Mesothelial cell of epicardium (in vitro differentiated cells): ENCODE data around the gene SLC16A11. TPM values are rescaled to one million over a fixed set of nuclear protein-coding genes. Genes with fewer than 3 reads are reported as not detected.
A peak's percentile ranks its signal among the peaks of the same experiment; 100 is the strongest.

Experiments
- DNase-seq, 2 experiments: peaks; one replicate each; pipeline ENCODE4 v3.0.0; 2021; ENCODE audit warnings: low spot score in 2 of 2; ENCODE audit not compliant: unreplicated experiment in 2 of 2
- H3K27ac Mint-ChIP-seq: 2 replicates; pipeline ENCODE4 v1.8.0; 2021; ENCODE audit warnings: mixed read lengths
- H3K27me3 Mint-ChIP-seq: 2 replicates; pipeline ENCODE4 v1.8.0; 2021; ENCODE audit warnings: low read depth, mixed read lengths
- H3K36me3 Mint-ChIP-seq: 2 replicates; pipeline ENCODE4 v1.8.0; 2021; ENCODE audit warnings: mixed read lengths
- H3K4me1 Mint-ChIP-seq: 2 replicates; pipeline ENCODE4 v1.8.0; 2021; ENCODE audit warnings: mixed read lengths
- H3K4me3 Mint-ChIP-seq: 2 replicates; pipeline ENCODE4 v1.8.0; 2021; ENCODE audit warnings: mild to moderate bottlenecking, moderate library complexity, mixed read lengths
- H3K9me3 Mint-ChIP-seq: 2 replicates; pipeline ENCODE4 v1.8.0; 2021; ENCODE audit warnings: mixed read lengths
- CTCF ChIP-seq: fragments of 200-600 bp; sonication (generic); IDR thresholded peaks from one replicate; pipeline ENCODE4 v1.5.0; 2021; ENCODE audit warnings: antibody characterized with exemption; ENCODE audit not compliant: unreplicated experiment
- total RNA-seq: library from RNA; stranded (reverse); gene quantifications from 3 replicates; pipeline ENCODE4 v1.2.1, GENCODE V29; 2021

Gene SLC16A11
- total RNA-seq, 1 donor from 2014 or later = 5.1 TPM

DNA sequence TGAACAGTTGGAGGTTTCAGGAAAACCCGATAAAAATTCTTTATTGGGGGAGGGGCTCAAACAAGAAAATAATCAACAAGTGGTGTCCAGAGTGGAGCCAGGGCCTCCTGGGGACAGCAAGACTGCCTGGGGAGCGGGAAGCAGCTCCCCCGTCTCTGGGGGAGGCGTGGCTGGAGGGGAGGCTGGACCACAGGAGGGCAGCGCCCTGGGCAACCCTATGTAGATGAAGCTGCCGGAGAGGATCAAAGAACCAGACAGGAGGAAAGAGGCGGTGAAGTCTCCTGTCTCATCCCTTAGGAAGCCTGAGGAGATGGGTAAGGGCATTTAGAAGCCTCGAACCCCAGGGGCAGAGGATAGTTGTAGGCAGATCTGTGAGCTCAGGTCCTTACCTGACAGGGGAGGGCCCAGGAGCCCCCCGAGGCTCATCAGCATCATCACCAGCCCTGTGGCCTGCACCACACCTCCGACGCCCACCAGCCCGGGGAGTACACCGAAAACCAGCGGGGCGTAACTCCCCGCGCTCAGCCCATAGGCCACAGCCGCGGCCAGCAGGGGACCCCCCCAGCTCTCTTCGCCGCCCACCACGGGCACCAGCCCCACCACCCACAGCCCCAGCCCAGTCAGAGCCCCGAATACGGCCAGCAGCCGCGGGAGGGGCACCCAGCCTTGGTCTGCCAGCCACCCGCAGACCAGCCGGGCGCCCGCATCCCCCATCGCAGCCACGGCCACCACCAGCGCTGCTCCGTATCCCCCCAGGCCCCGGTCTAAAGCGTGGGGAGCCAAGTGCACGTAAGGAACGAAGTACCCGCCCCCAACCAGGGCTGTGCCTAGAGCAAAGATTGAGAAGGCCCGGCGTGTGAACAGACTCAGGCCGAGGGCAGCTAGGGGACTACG lies 2.0 kb downstream of the SLC16A11 start:
- no peaks in the 10 kb centered on the region for H3K9me3 Mint-ChIP-seq
- peak overlapping the region; percentile 66 for H3K4me3 Mint-ChIP-seq
- TF ChIP-seq CTCF = no peak
- DNase-seq = peak in 1 of 2 experiments; percentile 51
- H3K4me1 Mint-ChIP-seq = peaks cover 38% of the 10 kb centered on the region
- H3K36me3 Mint-ChIP-seq = no peaks in the 10 kb centered on the region
- H3K27ac Mint-ChIP-seq = peak overlapping the region; percentile 59
- peaks cover 25% of the 10 kb centered on the region for H3K27me3 Mint-ChIP-seq

- Mint-ChIP-seq H3K4me1 (peaks cover 36% of the 10 kb centered on the region), H3K27ac (no peak overlapping the region), H3K4me3 (no peak overlapping the region), H3K9me3 (no peaks in the 10 kb centered on the region), H3K36me3 (no peaks in the 10 kb centered on the region), H3K27me3 (peaks cover 22% of the 10 kb centered on the region)
- TF ChIP-seq CTCF = no peak
- no peak for DNase-seq
Observed at GRCh38 chr17:7039832-7040231, 4.1 kb downstream of the SLC16A11 start.

GRCh38 chr17:7038025-7038862 lies 5.6 kb downstream of the SLC16A11 start:
- peaks cover 16% of the 10 kb centered on the region for H3K27me3 Mint-ChIP-seq
- H3K9me3 Mint-ChIP-seq = no peaks in the 10 kb centered on the region
- no peak for DNase-seq
- H3K27ac Mint-ChIP-seq = no peak overlapping the region
- TF ChIP-seq CTCF = no peak
- H3K4me3 Mint-ChIP-seq = peak overlapping the region; percentile 24
- peaks cover 33% of the 10 kb centered on the region for H3K4me1 Mint-ChIP-seq
- no peaks in the 10 kb centered on the region for H3K36me3 Mint-ChIP-seq

DNA sequence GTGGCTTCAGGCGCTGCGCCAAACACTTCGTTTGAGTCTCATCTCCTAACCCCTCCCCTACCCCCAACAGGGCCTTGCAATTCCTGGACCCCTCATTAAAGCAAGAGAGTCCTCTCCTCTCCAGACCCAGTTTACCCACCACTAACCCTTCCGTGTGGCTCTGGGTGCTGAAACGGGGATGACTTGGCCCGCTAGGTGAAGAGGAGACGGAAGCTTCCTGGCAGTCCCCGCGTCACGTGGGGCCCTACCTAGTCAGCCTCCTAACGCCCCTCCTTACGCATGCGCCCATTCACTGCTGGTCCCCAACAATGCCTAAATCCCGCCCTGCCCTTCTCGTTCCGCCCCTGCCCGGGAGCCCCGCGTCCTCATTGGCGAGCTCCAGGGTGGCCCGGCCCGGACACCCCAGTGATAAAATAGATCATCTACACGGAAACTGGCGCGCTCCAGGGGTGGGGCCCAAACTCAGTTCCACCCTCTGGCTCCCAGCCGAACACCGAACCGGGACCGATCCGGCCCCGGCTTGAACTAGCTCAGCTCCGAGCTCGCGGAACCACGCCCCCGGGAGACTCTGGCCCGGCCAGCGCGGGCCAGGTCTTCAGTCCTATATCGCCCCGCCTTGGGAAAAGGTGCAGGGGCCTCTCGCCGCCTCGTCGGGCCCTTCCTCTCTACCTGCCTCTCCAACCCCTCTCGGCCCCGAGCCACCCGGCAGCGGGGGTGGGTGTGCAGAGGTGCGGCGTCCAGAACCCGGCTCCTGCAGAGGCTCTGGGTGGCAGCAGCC lies 8.1 kb downstream of the SLC16A11 start, which contains the start of gene SLC16A13:
Gene SLC16A13 (plus strand): TSS at position 425 of the 778 bp plus-strand sequence. CDS start 368 bp downstream, outside the sequence.
- Mint-ChIP-seq H3K4me3 (peak within 1 kb of the TSS; percentile 84), H3K36me3 (no peaks in the 10 kb centered on the region), H3K9me3 (no peaks in the 10 kb centered on the region), H3K27ac (peak within 1 kb of the TSS; percentile 89), H3K4me1 (peaks cover 20% of the 10 kb centered on the region), H3K27me3 (no peaks in the 10 kb centered on the region)
- peak; percentile 90 to 92 for DNase-seq
- no peak for TF ChIP-seq CTCF

- H3K4me1 Mint-ChIP-seq = peaks cover 20% of the 10 kb centered on the region
- DNase-seq = no peak
- H3K27me3 Mint-ChIP-seq = no peaks in the 10 kb centered on the region
- H3K36me3 Mint-ChIP-seq = no peaks in the 10 kb centered on the region
- H3K4me3 Mint-ChIP-seq = peak overlapping the region; percentile 84
- no peaks in the 10 kb centered on the region for H3K9me3 Mint-ChIP-seq
- no peak for TF ChIP-seq CTCF
- peak overlapping the region; percentile 89 for H3K27ac Mint-ChIP-seq
Observed at GRCh38 chr17:7034955-7035590, 8.8 kb downstream of the SLC16A11 start.
